Loucy (cell line): ENCODE data around the gene LEPR.

Source experiments
- CTCF ChIP-seq: fragments of 200-600 bp; sonication (generic); conservative IDR thresholded peaks from 2 replicates; pipeline ENCODE4 v1.5.1; 2014; ENCODE audit warnings: mild to moderate bottlenecking, antibody characterized with exemption, low read length
- EZH2phosphoT487 ChIP-seq: fragments of 200-600 bp; IDR thresholded peaks from 2 replicates; pipeline ENCODE4 v1.6.1; 2018; ENCODE audit warnings: antibody characterized with exemption, mild to moderate bottlenecking, moderate library complexity, borderline replicate concordance

- no peak for TF ChIP-seq CTCF
- no peak for TF ChIP-seq EZH2phosphoT487
Measured at GRCh38 chr1:65443647-65444046, 23.2 kb downstream of the LEPR start.
